HepG2 (cell line): ENCODE results near the gene NWD2.

Source experiments
- ELF1 ChIP-seq: sonication (generic); formaldehyde crosslinking; IDR thresholded peaks from 2 replicates; pipeline ENCODE4 v1.4.0; 2020; ENCODE audit warnings: missing genetic modification reagents
- EZH2 ChIP-seq: conservative IDR thresholded peaks from 2 replicates; pipeline ENCODE4 v1.6.1; 2012; ENCODE audit warnings: mild to moderate bottlenecking, low read depth, low read length, moderate library complexity
- HCFC1 ChIP-seq: fragments of 150-350 bp; IDR thresholded peaks from 2 replicates; pipeline ENCODE4 v1.6.1; 2014; ENCODE audit warnings: low read depth, low read length
- PBX2 ChIP-seq: IDR thresholded peaks from 2 replicates; pipeline ENCODE4 v1.6.1; 2016; ENCODE audit warnings: control low read depth
- PBX3 ChIP-seq: sonication (generic); formaldehyde crosslinking; IDR thresholded peaks from 2 replicates; pipeline ENCODE4 v1.8.1; 2023; ENCODE audit warnings: missing genetic modification reagents, inconsistent platforms, borderline replicate concordance
- RERE ChIP-seq: IDR thresholded peaks from 2 replicates; pipeline ENCODE4 v1.6.1; 2016; ENCODE audit warnings: low read depth, missing genetic modification reagents, missing compliant biosample characterization
- ZSCAN29 ChIP-seq: sonication (generic); formaldehyde crosslinking; conservative IDR thresholded peaks from 2 replicates; pipeline ENCODE4 v1.4.0; 2020; ENCODE audit warnings: mild to moderate bottlenecking, missing genetic modification reagents

DNA sequence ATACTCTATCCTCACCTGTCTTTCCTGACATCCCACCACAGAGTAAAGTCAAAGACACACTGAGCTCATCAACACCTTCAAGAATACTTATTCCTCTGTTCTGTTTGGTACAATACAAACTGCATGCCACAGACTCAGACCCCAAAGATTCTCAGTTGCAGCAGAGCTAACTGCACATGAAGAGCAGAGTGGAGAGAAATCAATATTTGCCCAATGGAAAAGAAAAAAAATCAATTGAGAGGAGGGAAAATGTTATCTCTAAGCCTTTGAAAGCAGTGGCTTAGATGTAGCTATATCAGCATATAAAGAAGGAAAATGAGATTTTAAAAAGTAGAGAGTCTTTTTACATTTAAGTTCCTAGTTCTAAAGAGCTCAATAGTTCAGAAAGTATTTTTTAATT is 180.2 kb downstream of the NWD2 start:
- no peak for TF ChIP-seq EZH2
- TF ChIP-seq RERE (CRISPR knock-in tag) = no peak
- no peak for TF ChIP-seq PBX3 (CRISPR knock-in tag)
- no peak for TF ChIP-seq PBX2
- no peak for TF ChIP-seq HCFC1
- no peak for TF ChIP-seq ZSCAN29
- TF ChIP-seq ELF1 (CRISPR knock-in tag) = no peak
